Nephron progenitor cell (in vitro differentiated cells): ENCODE measurements around the gene POU3F1.

Experiments used
- DNase-seq: peaks from one replicate; pipeline ENCODE4 v3.0.0; 2021
- H3K27ac Mint-ChIP-seq: 2 replicates; pipeline ENCODE4 v1.8.0; 2021; ENCODE audit warnings: mild to moderate bottlenecking, moderate library complexity, mixed read lengths
- H3K27me3 Mint-ChIP-seq: 2 replicates; pipeline ENCODE4 v1.8.0; 2021; ENCODE audit warnings: mild to moderate bottlenecking, low read depth, mixed read lengths; ENCODE audit not compliant: poor library complexity
- H3K36me3 Mint-ChIP-seq: 2 replicates; pipeline ENCODE4 v1.8.0; 2021; ENCODE audit warnings: low read depth, mixed read lengths
- H3K4me1 Mint-ChIP-seq: 2 replicates; pipeline ENCODE4 v1.8.0; 2021; ENCODE audit warnings: mixed read lengths
- H3K4me3 Mint-ChIP-seq: 2 replicates; pipeline ENCODE4 v1.8.0; 2021; ENCODE audit warnings: mild to moderate bottlenecking, moderate library complexity, mixed read lengths
- H3K9me3 Mint-ChIP-seq: 2 replicates; pipeline ENCODE4 v1.8.0; 2021; ENCODE audit warnings: mild to moderate bottlenecking, moderate library complexity, mixed read lengths
- CTCF ChIP-seq: fragments of 200-600 bp; sonication (generic); IDR thresholded peaks from 2 replicates; pipeline ENCODE4 v1.5.0; 2021; ENCODE audit warnings: antibody characterized with exemption

The POU3F1 gene

GRCh38 chr1:38084700-38085099, 38.1 kb upstream of the POU3F1 start:
- TF ChIP-seq CTCF, result no peak
- DNase-seq, result no peak
- Mint-ChIP-seq H3K36me3 (no peaks in the 10 kb centered on the region), H3K4me3 (no peak overlapping the region), H3K27me3 (peaks cover 32% of the 10 kb centered on the region), H3K4me1 (no peaks in the 10 kb centered on the region), H3K27ac (no peak overlapping the region), H3K9me3 (no peaks in the 10 kb centered on the region)

GRCh38 chr1:38084113-38084512, 37.5 kb upstream of the POU3F1 start:
- no peaks in the 10 kb centered on the region for H3K36me3 Mint-ChIP-seq
- no peak overlapping the region for H3K4me3 Mint-ChIP-seq
- no peak for DNase-seq
- TF ChIP-seq CTCF, result no peak
- no peaks in the 10 kb centered on the region for H3K4me1 Mint-ChIP-seq
- H3K9me3 Mint-ChIP-seq, result no peaks in the 10 kb centered on the region
- H3K27ac Mint-ChIP-seq, result no peak overlapping the region
- H3K27me3 Mint-ChIP-seq, result peaks cover 27% of the 10 kb centered on the region

- Mint-ChIP-seq H3K27me3 (peaks cover 31% of the 10 kb centered on the region), H3K36me3 (no peaks in the 10 kb centered on the region)
These were observed 36.9 kb upstream of the POU3F1 start for GRCh38 chr1:38083541-38083940.

GRCh38 chr1:38082769-38083263, 36.2 kb upstream of the POU3F1 start:
- Mint-ChIP-seq H3K27ac (no peak overlapping the region), H3K4me1 (no peaks in the 10 kb centered on the region), H3K27me3 (peaks cover 26% of the 10 kb centered on the region), H3K9me3 (no peaks in the 10 kb centered on the region), H3K36me3 (no peaks in the 10 kb centered on the region), H3K4me3 (no peak overlapping the region)
- DNase-seq, result no peak
- no peak for TF ChIP-seq CTCF

More at GRCh38 chr1:38083541-38083940, 36.9 kb upstream of the POU3F1 start:
- H3K4me1 Mint-ChIP-seq, result no peaks in the 10 kb centered on the region
- H3K27ac Mint-ChIP-seq, result no peak overlapping the region
- TF ChIP-seq CTCF, result no peak
- DNase-seq, result no peak
- no peaks in the 10 kb centered on the region for H3K9me3 Mint-ChIP-seq
- H3K4me3 Mint-ChIP-seq, result no peak overlapping the region

GRCh38 chr1:38079019-38079418, 32.4 kb upstream of the POU3F1 start:
- H3K36me3 Mint-ChIP-seq, result no peaks in the 10 kb centered on the region
- no peaks in the 10 kb centered on the region for H3K4me1 Mint-ChIP-seq
- no peak overlapping the region for H3K27ac Mint-ChIP-seq

More at GRCh38 chr1:38079019-38079418, 32.4 kb upstream of the POU3F1 start:
- no peaks in the 10 kb centered on the region for H3K9me3 Mint-ChIP-seq
- no peak for TF ChIP-seq CTCF
- peaks cover 27% of the 10 kb centered on the region for H3K27me3 Mint-ChIP-seq
- H3K4me3 Mint-ChIP-seq, result no peak overlapping the region
- DNase-seq, result no peak
